Keratinocyte (primary cell): ENCODE measurements around the gene MXI1. TPM values are rescaled to one million over a fixed set of nuclear protein-coding genes. Genes with fewer than 3 reads are reported as not detected.

Experiments used
- DNase-seq: peaks from one replicate; pipeline ENCODE4 v3.0.0-alpha.2; 2011; ENCODE audit warnings: low read depth, missing footprints, low spot score
- FAIRE-seq: peaks from 2 replicates; lab custom pipeline; 2011; peaks lifted over from hg19 to GRCh38; lab: Jason Lieb, UNC
- H2AFZ ChIP-seq: 2 replicates; pipeline ENCODE4 v1.6.0; 2012; ENCODE audit warnings: low read length, control low read depth, inconsistent platforms; ENCODE audit not compliant: control insufficient read depth
- H3K27ac ChIP-seq: 2 replicates; pipeline ENCODE4 v1.5.1; 2011; ENCODE audit warnings: low read length; ENCODE audit not compliant: control insufficient read depth, insufficient read depth
- H3K27me3 ChIP-seq: 3 replicates; pipeline ENCODE4 v1.6.0; 2011; ENCODE audit warnings: low read length; ENCODE audit not compliant: control insufficient read depth, insufficient read depth; ENCODE audit errors: extremely low read depth
- H3K36me3 ChIP-seq, 2 experiments: 2 replicates in 1 of 2; 3 replicates in 1 of 2; pipeline ENCODE4 v1.5.1; 2011; ENCODE audit warnings: low read length in 2 of 2, mild to moderate bottlenecking in 1 of 2; ENCODE audit not compliant: control insufficient read depth in 2 of 2, insufficient read depth in 2 of 2; ENCODE audit errors: extremely low read depth in 1 of 2
- H3K4me1 ChIP-seq: 3 replicates; pipeline ENCODE4 v1.5.1; 2011; ENCODE audit warnings: low read length; ENCODE audit not compliant: control insufficient read depth, insufficient read depth; ENCODE audit errors: extremely low read depth
- H3K4me2 ChIP-seq: 3 replicates; pipeline ENCODE4 v1.6.0; 2011; ENCODE audit warnings: low read depth, low read length; ENCODE audit not compliant: control insufficient read depth, insufficient read depth; ENCODE audit errors: extremely low read depth
- H3K4me3 ChIP-seq, 3 experiments: fragments of 200-600 bp in 1 of 3; sonication (generic) in 1 of 3; 2 replicates in 2 of 3; 3 replicates in 1 of 3; pipeline ENCODE4 v1.5.1; 2011 to 2016; ENCODE audit warnings: low read length in 3 of 3, mild to moderate bottlenecking in 3 of 3, control low read depth in 2 of 3, inconsistent platforms in 1 of 3, low read depth in 1 of 3, mixed read lengths in 1 of 3, mixed run types in 1 of 3, moderate library complexity in 1 of 3; ENCODE audit not compliant: control insufficient read depth in 2 of 3, insufficient read depth in 2 of 3; ENCODE audit errors: extremely low read depth in 1 of 3
- H3K79me2 ChIP-seq: 2 replicates; pipeline ENCODE4 v1.6.0; 2012; ENCODE audit warnings: low read length; ENCODE audit not compliant: control insufficient read depth, insufficient read depth
- H3K9ac ChIP-seq: 3 replicates; pipeline ENCODE4 v1.6.0; 2011; ENCODE audit warnings: low read length; ENCODE audit not compliant: control insufficient read depth, insufficient read depth; ENCODE audit errors: extremely low read depth
- H3K9me1 ChIP-seq: 3 replicates; pipeline ENCODE4 v1.6.0; 2011; ENCODE audit warnings: low read length; ENCODE audit not compliant: control insufficient read depth, insufficient read depth; ENCODE audit errors: extremely low read depth
- H3K9me3 ChIP-seq: 2 replicates; pipeline ENCODE4 v1.5.1; 2012; ENCODE audit warnings: low read depth, low read length; ENCODE audit not compliant: control insufficient read depth
- H4K20me1 ChIP-seq: 3 replicates; pipeline ENCODE4 v1.6.0; 2011; ENCODE audit warnings: low read length; ENCODE audit not compliant: control insufficient read depth, insufficient read depth; ENCODE audit errors: extremely low read depth
- EZH2 ChIP-seq: IDR thresholded peaks from one replicate; pipeline ENCODE4 v1.6.1; 2012; ENCODE audit warnings: inconsistent platforms, mild to moderate bottlenecking, low read length, moderate library complexity
- dilution Hi-C: fragments of 300-500 bp; cut with MboI; formaldehyde crosslinking; loops from one replicate; pipeline ENCODE4 v1.7.0; 2020; ENCODE audit warnings: low sequenced_read_pairs; ENCODE audit not compliant: extremely low pct_ligation_motif_present
- polyA plus RNA-seq, 5 experiments: library from polyadenylated mRNA; depleted of rRNA in 3 of 5; stranded (reverse) in 3 of 5; stranded (forward) in 1 of 5; unstranded in 1 of 5; fragments of >200 nt; gene quantifications; 1 replicate in 1 of 5; 2 replicates in 3 of 5; 3 replicates in 1 of 5; pipeline versions ENCODE4 v1.2.1 to v1.2.3, GENCODE V29; 2011 to 2012; ENCODE audit warnings: missing spikeins in 2 of 5, low read depth in 1 of 5, low replicate concordance in 1 of 5
- TF ChIP-seq, protein P1 (sequence below), 3 experiments: IDR thresholded peaks in 1 of 3; conservative IDR thresholded peaks in 1 of 3; optimal IDR thresholded peaks in 1 of 3; 2 replicates in 2 of 3; 3 replicates in 1 of 3; pipeline versions ENCODE3 to v1.5.1; 2011; ENCODE audit warnings: low read length in 3 of 3, mild to moderate bottlenecking in 3 of 3, moderate library complexity in 2 of 3, control low read depth in 1 of 3, inconsistent platforms in 1 of 3; ENCODE audit not compliant: insufficient read depth in 2 of 3; ENCODE audit errors: extremely low read depth in 1 of 3

MXI1 gene
- polyA plus RNA-seq, 1 donor (not counting 4 experiments of a cell fraction or from before 2014, with no cell fraction given), result 17.8 TPM

DNA sequence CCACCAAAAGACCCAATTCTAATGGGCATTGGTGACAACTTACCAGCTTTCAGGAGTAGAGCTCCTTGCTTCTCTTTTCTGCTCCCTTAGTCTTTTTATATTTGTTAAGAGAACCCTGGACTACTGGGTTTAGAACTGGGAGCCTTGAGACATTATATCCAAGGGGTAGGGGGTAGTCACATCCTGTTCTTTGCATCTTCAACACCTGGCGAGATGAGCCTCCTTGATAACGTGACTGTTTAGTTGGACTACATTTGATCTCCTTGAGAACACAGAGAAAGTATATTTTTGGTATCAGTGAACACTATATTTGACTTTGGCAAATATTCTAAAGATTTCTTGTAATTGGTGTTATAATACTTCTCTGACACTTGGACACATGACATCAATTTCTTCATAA, 106.3 kb downstream of the MXI1 start:
- FAIRE-seq (no peak), DNase-seq (no peak)
- H3K27ac ChIP-seq, result no peak overlapping the region

DNA sequence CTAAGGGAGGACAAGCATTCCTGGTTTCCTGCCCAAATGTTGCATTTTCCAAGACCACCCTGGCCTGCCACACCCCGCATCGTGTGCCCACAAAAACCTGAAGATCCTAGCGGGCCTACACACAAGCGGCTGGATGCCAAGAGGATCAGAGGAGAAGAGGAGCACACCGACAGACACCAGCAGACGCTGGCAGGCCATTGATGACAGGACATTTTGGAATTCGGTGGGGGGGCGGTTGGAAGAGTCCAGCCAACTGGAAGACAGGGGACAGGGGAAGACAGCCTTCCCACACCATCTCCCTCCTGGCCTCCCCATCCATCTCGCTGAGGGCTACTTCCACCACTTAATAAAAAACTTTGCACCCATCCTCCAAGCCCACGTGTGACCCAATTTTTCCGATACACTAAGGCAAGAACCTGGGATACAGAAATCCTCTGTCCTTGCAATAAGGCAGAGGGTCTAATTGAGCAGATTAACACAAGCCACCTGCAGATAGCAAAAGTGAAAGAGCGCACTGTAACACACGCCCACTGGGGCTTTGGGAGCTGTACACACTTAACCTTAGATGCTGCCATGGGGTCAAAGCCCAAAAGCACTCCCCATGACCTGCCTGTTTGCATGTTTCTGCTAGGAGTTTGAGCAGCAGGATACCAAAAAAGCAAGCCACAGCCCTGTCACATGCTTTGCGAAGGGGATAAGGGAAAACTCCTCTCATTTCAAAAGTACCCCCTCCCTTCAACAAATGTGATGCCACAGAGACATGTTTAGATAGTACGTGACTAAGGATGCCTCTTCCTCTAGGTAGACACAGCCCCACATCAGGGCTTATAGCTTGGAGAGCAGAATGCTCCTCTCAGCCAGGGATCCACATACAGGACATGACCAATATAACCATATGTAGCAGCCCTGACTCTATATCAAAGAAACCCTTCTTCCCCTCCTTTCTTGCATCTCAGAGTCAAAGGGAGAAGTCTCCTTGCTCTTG, 110.8 kb downstream of the MXI1 start:
- no peaks in the 10 kb centered on the region for H3K79me2 ChIP-seq
- no peak overlapping the region for H2AFZ ChIP-seq
- H3K9ac ChIP-seq, result no peak overlapping the region
- FAIRE-seq, result no peak
- no peak overlapping the region for H3K27ac ChIP-seq
- dilution Hi-C loops, result loop anchor here (25.0 kb wide), 2 partner anchors 244 to 569 kb away; partner anchors contain the start of gene SMC3
- no peak overlapping the region for H3K4me3 ChIP-seq
- DNase-seq, result no peak
- no peaks in the 10 kb centered on the region for H3K9me3 ChIP-seq
- H3K36me3 ChIP-seq, result no peaks in the 10 kb centered on the region
- H4K20me1 ChIP-seq, result no peaks in the 10 kb centered on the region
- no peak overlapping the region for H3K4me2 ChIP-seq
- H3K9me1 ChIP-seq, result no peaks in the 10 kb centered on the region
- no peaks in the 10 kb centered on the region for H3K27me3 ChIP-seq
- TF ChIP-seq, protein P1, sequence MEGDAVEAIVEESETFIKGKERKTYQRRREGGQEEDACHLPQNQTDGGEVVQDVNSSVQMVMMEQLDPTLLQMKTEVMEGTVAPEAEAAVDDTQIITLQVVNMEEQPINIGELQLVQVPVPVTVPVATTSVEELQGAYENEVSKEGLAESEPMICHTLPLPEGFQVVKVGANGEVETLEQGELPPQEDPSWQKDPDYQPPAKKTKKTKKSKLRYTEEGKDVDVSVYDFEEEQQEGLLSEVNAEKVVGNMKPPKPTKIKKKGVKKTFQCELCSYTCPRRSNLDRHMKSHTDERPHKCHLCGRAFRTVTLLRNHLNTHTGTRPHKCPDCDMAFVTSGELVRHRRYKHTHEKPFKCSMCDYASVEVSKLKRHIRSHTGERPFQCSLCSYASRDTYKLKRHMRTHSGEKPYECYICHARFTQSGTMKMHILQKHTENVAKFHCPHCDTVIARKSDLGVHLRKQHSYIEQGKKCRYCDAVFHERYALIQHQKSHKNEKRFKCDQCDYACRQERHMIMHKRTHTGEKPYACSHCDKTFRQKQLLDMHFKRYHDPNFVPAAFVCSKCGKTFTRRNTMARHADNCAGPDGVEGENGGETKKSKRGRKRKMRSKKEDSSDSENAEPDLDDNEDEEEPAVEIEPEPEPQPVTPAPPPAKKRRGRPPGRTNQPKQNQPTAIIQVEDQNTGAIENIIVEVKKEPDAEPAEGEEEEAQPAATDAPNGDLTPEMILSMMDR (optimal IDR thresholded peaks at IDR 0.05 in 1 of 3, IDR thresholded peaks at IDR 0.05 in 1 of 3, conservative IDR thresholded peaks at IDR 0.05 in 1 of 3; ENCODE audit: extremely low read depth in 1 of 3, insufficient read depth in 2 of 3, low read length in 3 of 3), result no peak
- TF ChIP-seq EZH2, result no peak
- peaks cover under 1% of the 10 kb centered on the region for H3K4me1 ChIP-seq

More for the DNA sequence above, 106.3 kb downstream of the MXI1 start:
- Histone ChIP-seq H2AFZ (no peak overlapping the region), H3K9me3 (no peaks in the 10 kb centered on the region), H3K4me1 (peaks cover 5% of the 10 kb centered on the region), H4K20me1 (no peaks in the 10 kb centered on the region), H3K36me3 (no peaks in the 10 kb centered on the region), H3K9ac (no peak overlapping the region), H3K27me3 (no peaks in the 10 kb centered on the region), H3K4me2 (no peak overlapping the region), H3K4me3 (no peak overlapping the region), H3K79me2 (no peaks in the 10 kb centered on the region), H3K9me1 (no peaks in the 10 kb centered on the region)
- TF ChIP-seq, protein P1 (optimal IDR thresholded peaks at IDR 0.05 in 1 of 3, IDR thresholded peaks at IDR 0.05 in 1 of 3, conservative IDR thresholded peaks at IDR 0.05 in 1 of 3; ENCODE audit: extremely low read depth in 1 of 3, insufficient read depth in 2 of 3, low read length in 3 of 3), result no peak
- no peak for TF ChIP-seq EZH2
- dilution Hi-C loops, result loop anchor here (25.0 kb wide), 2 partner anchors 249 to 574 kb away; partner anchors contain the start of gene SMC3
